ENCODE measurements around the gene C11orf58. TPM values are rescaled to one million over a fixed set of nuclear protein-coding genes. Genes with fewer than 3 reads are reported as not detected.
A peak's percentile ranks its signal among the peaks of the same experiment; 100 is the strongest.

The C11orf58 gene
- total and polyA plus RNA-seq, 2 experiments from 2014 or later: 170 to 185 TPM

GRCh38 chr11:16799890-16800289, 61.4 kb downstream of the C11orf58 start:
- DNase-seq (ENCODE audit: low spot score): no peak
- TF ChIP-seq EZH2 (IDR thresholded peaks at IDR 0.05; ENCODE audit: borderline replicate concordance) (no peak), EZH2phosphoT487 (IDR thresholded peaks at IDR 0.05; ENCODE audit: low read depth, severe bottlenecking, unreplicated experiment) (no peak), CTCF (IDR thresholded peaks at IDR 0.05; ENCODE audit: poor library complexity) (no peak)
- Histone ChIP-seq H3K9me2 (replicated peaks; ENCODE audit: insufficient read depth) (no peaks in the 10 kb centered on the region), H3K27ac (no peak overlapping the region), H3K4me2 (no peak overlapping the region), H3K36me3 (replicated peaks; ENCODE audit: insufficient read depth, low read depth) (no peaks in the 10 kb centered on the region), H2AFZ (no peak overlapping the region), H3K4me1 (ENCODE audit: insufficient read depth) (no peaks in the 10 kb centered on the region), H3K79me2 (no peaks in the 10 kb centered on the region), H3K4me3 (no peak overlapping the region), H3K9me3 (ENCODE audit: low read depth) (no peaks in the 10 kb centered on the region), H3K27me3 (no peaks in the 10 kb centered on the region), H4K20me1 (ENCODE audit: insufficient read depth, poor library complexity, severe bottlenecking) (no peaks in the 10 kb centered on the region)

GRCh38 chr11:16800382-16800781, 61.9 kb downstream of the C11orf58 start:
- H3K4me3 ChIP-seq: no peak overlapping the region
- H3K4me1 ChIP-seq (ENCODE audit: insufficient read depth): no peaks in the 10 kb centered on the region
- H4K20me1 ChIP-seq (ENCODE audit: insufficient read depth, poor library complexity, severe bottlenecking): no peaks in the 10 kb centered on the region
- no peaks in the 10 kb centered on the region for H3K9me2 ChIP-seq (replicated peaks; ENCODE audit: insufficient read depth)
- no peaks in the 10 kb centered on the region for H3K79me2 ChIP-seq
- TF ChIP-seq EZH2phosphoT487 (IDR thresholded peaks at IDR 0.05; ENCODE audit: low read depth, severe bottlenecking, unreplicated experiment): no peak
- TF ChIP-seq EZH2 (IDR thresholded peaks at IDR 0.05; ENCODE audit: borderline replicate concordance): no peak
- no peak for TF ChIP-seq CTCF (IDR thresholded peaks at IDR 0.05; ENCODE audit: poor library complexity)
- no peak overlapping the region for H2AFZ ChIP-seq
- H3K27me3 ChIP-seq: no peaks in the 10 kb centered on the region
- no peak for DNase-seq (ENCODE audit: low spot score)
- no peaks in the 10 kb centered on the region for H3K36me3 ChIP-seq (replicated peaks; ENCODE audit: insufficient read depth, low read depth)
- no peak overlapping the region for H3K4me2 ChIP-seq
- no peak overlapping the region for H3K27ac ChIP-seq
- H3K9me3 ChIP-seq (ENCODE audit: low read depth): no peaks in the 10 kb centered on the region

GRCh38 chr11:16801288-16801980, 63.0 kb downstream of the C11orf58 start:
- no peak for TF ChIP-seq EZH2 (IDR thresholded peaks at IDR 0.05; ENCODE audit: borderline replicate concordance)
- 90% methylated on average over 10 of the region's 10 CpGs for WGBS (ENCODE audit: low lambda C conversion rate, missing lambda C conversion rate)
- H2AFZ ChIP-seq: no peak overlapping the region

GRCh38 chr11:16804104-16804947, 65.9 kb downstream of the C11orf58 start:
- Histone ChIP-seq H3K27ac (no peak overlapping the region), H3K27me3 (no peaks in the 10 kb centered on the region), H4K20me1 (ENCODE audit: insufficient read depth, poor library complexity, severe bottlenecking) (no peaks in the 10 kb centered on the region), H3K36me3 (replicated peaks; ENCODE audit: insufficient read depth, low read depth) (no peaks in the 10 kb centered on the region), H3K79me2 (no peaks in the 10 kb centered on the region), H3K4me3 (no peak overlapping the region), H3K4me2 (no peak overlapping the region), H3K9me3 (ENCODE audit: low read depth) (no peaks in the 10 kb centered on the region), H2AFZ (no peak overlapping the region), H3K9me2 (replicated peaks; ENCODE audit: insufficient read depth) (no peaks in the 10 kb centered on the region), H3K4me1 (ENCODE audit: insufficient read depth) (no peaks in the 10 kb centered on the region)
- WGBS (ENCODE audit: low lambda C conversion rate, missing lambda C conversion rate): 75% methylated on average over 7 of the region's 7 CpGs
- TF ChIP-seq CTCF (IDR thresholded peaks at IDR 0.05; ENCODE audit: poor library complexity) (no peak), EZH2 (IDR thresholded peaks at IDR 0.05; ENCODE audit: borderline replicate concordance) (no peak), EZH2phosphoT487 (IDR thresholded peaks at IDR 0.05; ENCODE audit: low read depth, severe bottlenecking, unreplicated experiment) (no peak)
- peak; percentile 33 for DNase-seq (ENCODE audit: low spot score)

More at GRCh38 chr11:16801288-16801980, 63.0 kb downstream of the C11orf58 start:
- no peaks in the 10 kb centered on the region for H3K79me2 ChIP-seq
- no peaks in the 10 kb centered on the region for H3K9me3 ChIP-seq (ENCODE audit: low read depth)
- H3K36me3 ChIP-seq (replicated peaks; ENCODE audit: insufficient read depth, low read depth): no peaks in the 10 kb centered on the region
- no peaks in the 10 kb centered on the region for H3K4me1 ChIP-seq (ENCODE audit: insufficient read depth)
- no peak overlapping the region for H3K4me3 ChIP-seq
- no peak for DNase-seq (ENCODE audit: low spot score)
- H3K4me2 ChIP-seq: no peak overlapping the region
- no peak overlapping the region for H3K27ac ChIP-seq
- no peaks in the 10 kb centered on the region for H4K20me1 ChIP-seq (ENCODE audit: insufficient read depth, poor library complexity, severe bottlenecking)
- H3K27me3 ChIP-seq: no peaks in the 10 kb centered on the region
- H3K9me2 ChIP-seq (replicated peaks; ENCODE audit: insufficient read depth): no peaks in the 10 kb centered on the region

All from hepatocyte (in vitro differentiated cells).